GM20000 (cell line): ENCODE results near the gene CEP104.

Experiments used
- DNase-seq: peaks from one replicate; pipeline ENCODE4 v3.0.0; 2012; ENCODE audit warnings: low spot score
- TF ChIP-seq, protein P1 (sequence below): IDR thresholded peaks from 2 replicates; pipeline ENCODE4 v1.5.1; 2012; ENCODE audit warnings: mild to moderate bottlenecking, control low read depth; ENCODE audit errors: extremely low read depth, missing control alignments

CEP104 gene

DNA sequence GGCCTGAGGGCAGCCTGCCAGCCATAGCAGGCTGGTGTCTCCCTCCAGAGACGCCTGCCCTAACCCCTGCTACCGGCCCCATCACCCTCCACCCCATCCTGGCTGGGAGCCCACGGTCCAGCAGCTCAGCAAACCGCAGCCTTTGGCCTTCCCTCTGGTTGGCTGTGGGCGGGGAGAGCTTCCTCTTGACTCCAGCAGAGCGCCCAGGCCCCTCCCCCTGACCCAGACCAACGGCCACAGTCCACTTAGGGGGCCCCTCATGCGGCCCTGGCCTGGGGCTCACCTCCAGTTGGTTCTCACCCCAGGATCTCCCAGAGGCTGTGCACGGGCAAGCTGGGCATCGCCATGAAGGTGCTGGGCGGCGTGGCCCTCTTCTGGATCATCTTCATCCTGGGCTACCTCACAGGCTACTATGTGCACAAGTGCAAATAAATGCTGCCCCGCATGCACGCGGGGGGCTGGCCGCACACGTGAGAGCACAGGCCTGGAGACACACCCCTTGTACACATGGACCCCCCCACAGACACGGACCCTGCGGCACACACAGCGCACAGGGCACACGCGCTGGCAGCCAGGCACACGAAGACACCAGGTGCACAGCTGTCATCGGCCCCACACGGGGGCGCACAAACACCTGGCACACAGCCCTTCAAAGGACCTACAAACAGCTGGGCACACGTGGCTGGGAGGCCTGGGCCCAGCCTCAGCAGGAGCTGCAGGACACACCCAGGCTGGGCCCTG lies 81.4 kb downstream of the CEP104 start:
- TF ChIP-seq, protein P1, sequence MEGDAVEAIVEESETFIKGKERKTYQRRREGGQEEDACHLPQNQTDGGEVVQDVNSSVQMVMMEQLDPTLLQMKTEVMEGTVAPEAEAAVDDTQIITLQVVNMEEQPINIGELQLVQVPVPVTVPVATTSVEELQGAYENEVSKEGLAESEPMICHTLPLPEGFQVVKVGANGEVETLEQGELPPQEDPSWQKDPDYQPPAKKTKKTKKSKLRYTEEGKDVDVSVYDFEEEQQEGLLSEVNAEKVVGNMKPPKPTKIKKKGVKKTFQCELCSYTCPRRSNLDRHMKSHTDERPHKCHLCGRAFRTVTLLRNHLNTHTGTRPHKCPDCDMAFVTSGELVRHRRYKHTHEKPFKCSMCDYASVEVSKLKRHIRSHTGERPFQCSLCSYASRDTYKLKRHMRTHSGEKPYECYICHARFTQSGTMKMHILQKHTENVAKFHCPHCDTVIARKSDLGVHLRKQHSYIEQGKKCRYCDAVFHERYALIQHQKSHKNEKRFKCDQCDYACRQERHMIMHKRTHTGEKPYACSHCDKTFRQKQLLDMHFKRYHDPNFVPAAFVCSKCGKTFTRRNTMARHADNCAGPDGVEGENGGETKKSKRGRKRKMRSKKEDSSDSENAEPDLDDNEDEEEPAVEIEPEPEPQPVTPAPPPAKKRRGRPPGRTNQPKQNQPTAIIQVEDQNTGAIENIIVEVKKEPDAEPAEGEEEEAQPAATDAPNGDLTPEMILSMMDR: peak; percentile 54
- peak; percentile 83 for DNase-seq

- no peak for DNase-seq
- TF ChIP-seq, protein P1: no peak
These were observed 82.0 kb downstream of the CEP104 start for GRCh38 chr1:3774946-3775489.

GRCh38 chr1:3774276-3774945 lies 82.6 kb downstream of the CEP104 start:
- TF ChIP-seq, protein P1: no peak
- DNase-seq: no peak

DNA sequence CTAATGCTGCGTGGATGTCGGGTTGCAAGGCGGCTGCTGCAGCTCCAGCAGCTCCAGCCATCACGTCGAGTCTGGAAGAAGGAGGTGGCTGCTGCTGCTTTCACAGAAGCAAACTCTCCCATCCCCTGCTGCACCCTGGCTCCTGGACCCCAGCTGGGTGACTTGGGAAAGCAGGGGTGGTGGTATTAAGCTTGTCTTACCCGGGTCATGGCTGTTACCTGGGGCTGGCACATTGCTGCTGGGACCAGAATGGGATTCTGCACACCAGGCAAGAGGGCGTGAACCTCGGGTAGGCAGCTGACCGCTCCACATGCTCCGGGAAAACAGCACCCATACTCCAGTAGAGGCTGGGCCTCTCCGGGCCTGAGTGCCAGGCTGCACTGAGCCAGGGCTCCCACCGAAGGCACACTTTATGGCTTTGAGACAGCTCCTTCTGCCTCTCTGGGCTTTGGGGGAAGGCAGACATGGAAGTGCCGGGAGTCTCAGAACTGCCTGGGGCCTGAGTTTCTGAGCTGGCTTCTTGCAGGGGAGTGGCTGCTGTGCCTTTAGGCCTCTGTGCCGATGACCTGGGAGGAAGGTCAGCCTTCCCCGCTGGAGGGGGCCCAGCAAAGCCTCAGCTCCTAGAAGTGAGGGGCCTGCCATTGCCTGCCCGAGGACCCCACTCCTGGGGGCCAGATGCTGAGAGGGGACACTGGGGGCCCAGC lies 83.3 kb downstream of the CEP104 start:
- DNase-seq: no peak
- TF ChIP-seq, protein P1: no peak

DNA sequence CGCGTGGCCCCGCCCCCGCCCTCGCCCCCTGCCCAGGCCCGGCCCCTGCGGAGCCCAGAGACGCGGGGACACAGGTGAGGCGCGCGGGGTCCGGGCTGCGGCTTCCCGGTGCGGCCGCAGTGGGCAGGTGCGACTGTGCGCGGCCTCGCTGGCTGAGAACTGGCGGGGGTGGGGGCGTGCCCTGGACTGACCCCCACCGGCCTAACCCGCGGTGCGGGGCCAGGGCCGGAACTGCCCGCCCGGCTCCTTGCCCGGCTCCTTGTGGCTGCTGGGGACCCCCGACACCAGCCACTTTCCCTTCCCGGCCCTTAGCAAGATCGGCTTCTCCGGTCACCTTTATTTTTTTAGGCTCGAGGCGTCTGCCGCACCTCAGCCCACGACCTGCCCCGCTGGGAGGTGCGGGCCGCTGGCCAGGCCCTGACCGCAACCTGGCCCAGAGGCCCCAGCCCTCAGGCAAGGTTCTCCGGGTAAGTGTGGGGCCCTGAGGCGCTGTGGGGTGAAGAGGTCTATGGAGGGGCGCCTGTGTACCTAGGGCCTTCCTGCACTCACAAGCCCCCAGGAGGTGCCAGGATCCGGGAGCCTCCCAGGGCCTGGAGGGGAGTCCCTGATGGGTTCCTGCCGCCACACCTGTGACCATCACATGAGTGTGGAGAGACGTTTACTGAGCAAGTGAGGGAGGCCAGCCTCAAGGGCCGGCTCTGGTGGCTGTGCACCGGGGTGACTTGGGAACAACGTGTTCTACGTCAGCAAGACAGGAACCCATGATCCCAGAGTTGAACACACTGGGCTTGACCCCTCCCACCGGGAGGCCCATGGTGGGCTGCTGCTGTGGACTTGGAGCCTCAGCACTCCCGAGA lies 84.1 kb downstream of the CEP104 start, which contains the start of gene SMIM1:
Gene SMIM1, plus strand, starts transcription at position 35 of the 857 bp plus-strand sequence. CDS start 2,625 bp downstream, outside the sequence.
- DNase-seq: no peak
- TF ChIP-seq, protein P1: no peak

- DNase-seq: peak; percentile 100
- TF ChIP-seq, protein P1: no peak
These were observed 84.8 kb downstream of the CEP104 start for GRCh38 chr1:3772027-3772714.
